GF-D8 (cell line): ENCODE data around the gene SAGE1.
"Not testable (repeated sequence)": the region's sequence is repeated elsewhere in the genome, so short reads cannot be mapped to it uniquely, and the experiment has no call there.

Experiments used
- DNase-seq: peaks from one replicate; lab custom pipeline; 2025; lab: John Stamatoyannopoulos, UW

The SAGE1 gene

GRCh38 chrX:135893294-135893817 lies at the start of gene SAGE1, which contains the start of gene CT45A10:
TSS of gene SAGE1 (plus strand) at chrX:135893716. CDS start at chrX:135896243, 2,527 bp downstream.
TSS of gene CT45A10 (minus strand) at chrX:135893444. CDS start at chrX:135885344, 8,100 bp downstream.
- no peak for DNase-seq

GRCh38 chrX:135854438-135854837 lies 39.1 kb upstream of the SAGE1 start, which contains the start of gene CT45A8:
TSS of gene CT45A8 (minus strand) at chrX:135854538. CDS start at chrX:135850783, 3,755 bp downstream.
- DNase-seq, result not testable (repeated sequence)

- DNase-seq, result not testable (repeated sequence)
Measured at GRCh38 chrX:135871712-135872111, 21.8 kb upstream of the SAGE1 start, which contains the start of gene CT45A9. TSS of gene CT45A9 (minus strand) at chrX:135871812. CDS start at chrX:135868061, 3,751 bp downstream.

GRCh38 chrX:135882741-135883140 lies 10.8 kb upstream of the SAGE1 start:
- not testable (repeated sequence) for DNase-seq

GRCh38 chrX:135888230-135888629 lies 5.3 kb upstream of the SAGE1 start:
- DNase-seq, result not testable (repeated sequence)

- not testable (repeated sequence) for DNase-seq
Measured at GRCh38 chrX:135888976-135889375, 4.5 kb upstream of the SAGE1 start.

- DNase-seq, result no peak
Measured at GRCh38 chrX:135890087-135890585, 3.4 kb upstream of the SAGE1 start.

GRCh38 chrX:135892781-135893180 lies 735 bp upstream of the SAGE1 start:
- DNase-seq, result no peak

- DNase-seq, result no peak
Measured at GRCh38 chrX:135910251-135910650, 16.7 kb downstream of the SAGE1 start.

GRCh38 chrX:135914404-135914803 lies 20.9 kb downstream of the SAGE1 start:
- no peak for DNase-seq

- not testable (repeated sequence) for DNase-seq
Measured at GRCh38 chrX:135920516-135920915, 27.0 kb downstream of the SAGE1 start.

GRCh38 chrX:135923353-135923752 lies 29.8 kb downstream of the SAGE1 start:
- DNase-seq, result no peak

GRCh38 chrX:135927897-135928296 lies 34.4 kb downstream of the SAGE1 start:
- DNase-seq, result no peak

- DNase-seq, result no peak
Measured at GRCh38 chrX:135931644-135932487, 38.4 kb downstream of the SAGE1 start.

GRCh38 chrX:135944486-135944885 lies 51.0 kb downstream of the SAGE1 start:
- no peak for DNase-seq

- DNase-seq, result no peak
Measured at GRCh38 chrX:135951291-135951690, 57.8 kb downstream of the SAGE1 start.
